ENCODE results near the gene PPM1D. TPM values are rescaled to one million over a fixed set of nuclear protein-coding genes. Genes with fewer than 3 reads are reported as not detected.
"Not testable (repeated sequence)": the region's sequence is repeated elsewhere in the genome, so short reads cannot be mapped to it uniquely, and the experiment has no call there.

Gene PPM1D
- total RNA-seq (2022) (17.9 and 18.7 TPM in 2 replicates), Bru-seq, nascent RNA (percentile 74 among the genes with signal in this experiment), BruChase-seq, experiment 1, labeled RNA remaining after a 2-hour chase (percentile 72 among the genes with signal in this experiment), BruChase-seq, experiment 2, labeled RNA remaining after a 6-hour chase (percentile 58 among the genes with signal in this experiment)
- long read RNA-seq, full-length matches to known transcripts: 32 of 40 reads
- long read RNA-seq, partial matches to known transcripts: 4 of 40 reads
- long read RNA-seq, other reads (novel, unspliced or antisense): 4 of 40 reads

DNA sequence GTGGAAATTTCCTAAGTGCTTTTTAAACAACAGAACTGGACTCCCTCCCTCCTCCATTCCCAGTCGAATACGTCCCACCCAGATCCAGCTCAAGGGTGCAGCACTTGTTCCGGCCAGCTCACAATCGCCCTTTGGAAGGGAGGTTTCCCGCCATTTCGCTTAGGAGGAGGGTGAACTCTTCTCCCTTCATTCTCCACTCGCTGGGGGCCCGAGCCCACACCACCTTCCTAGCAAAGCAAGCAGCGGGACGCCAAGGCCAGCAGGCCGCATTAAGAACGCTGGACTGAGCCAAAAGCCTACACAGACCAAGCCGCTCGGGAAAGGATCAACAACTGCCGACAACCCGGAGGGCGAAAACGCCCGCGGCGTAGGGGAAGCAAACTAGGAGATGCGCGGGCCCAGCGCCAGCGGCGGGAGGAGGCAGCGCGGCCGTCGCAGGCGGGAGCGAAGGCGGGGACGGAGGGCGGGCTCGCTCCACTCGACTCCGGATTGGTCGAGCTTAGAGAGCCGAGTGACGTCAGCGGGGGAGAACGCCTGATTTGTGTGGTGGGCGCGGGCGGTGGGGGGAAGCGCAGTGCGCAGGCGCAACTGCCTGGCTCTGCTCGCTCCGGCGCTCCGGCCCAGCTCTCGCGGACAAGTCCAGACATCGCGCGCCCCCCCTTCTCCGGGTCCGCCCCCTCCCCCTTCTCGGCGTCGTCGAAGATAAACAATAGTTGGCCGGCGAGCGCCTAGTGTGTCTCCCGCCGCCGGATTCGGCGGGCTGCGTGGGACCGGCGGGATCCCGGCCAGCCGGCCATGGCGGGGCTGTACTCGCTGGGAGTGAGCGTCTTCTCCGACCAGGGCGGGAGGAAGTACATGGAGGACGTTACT lies at the start of gene PPM1D:
PPM1D (plus strand) TSS at position 574 of the 870 bp plus-strand sequence; CDS start at position 796, 222 bp downstream.
- Histone ChIP-seq H3K4me3 (ENCODE audit: low read depth, low read length) (peak within 1 kb of the TSS; percentile 88), H3K36me3 (ENCODE audit: control insufficient read depth, insufficient read depth, low read length) (no peaks in the 10 kb centered on the region), H3K9me3 (no peaks in the 10 kb centered on the region), H3K27me3 (replicated peaks; ENCODE audit: control insufficient read depth, insufficient read depth, low read length) (no peaks in the 10 kb centered on the region), H3K4me1 (0 out of 2 replicates have a peak, but pooled peaks cover under 1% of the 10 kb centered on the region)
- peak; percentile 99 for DNase-seq
- H3K4me3 Mint-ChIP-seq (ENCODE audit: unreplicated experiment): peak within 1 kb of the TSS; percentile 97
- intact Hi-C loops (cut with micrococcal nuclease; ENCODE audit: unreplicated experiment): loop anchor here (2.0 to 5.0 kb wide), 2 partner anchors 37 to 77 kb away; partner anchors contain the start of gene BCAS3
- peaks cover 23% of the 10 kb centered on the region for H3K4me1 Mint-ChIP-seq (ENCODE audit: low read depth, unreplicated experiment)
- H3K36me3 Mint-ChIP-seq (ENCODE audit: insufficient read depth, unreplicated experiment): peaks cover 19% of the 10 kb centered on the region
- BruUV-seq (replicated peaks): no TSS peak
- ChIA-PET CTCF (interaction anchor here (0.6 to 2.5 kb wide), 12 partner anchors 9 to 369 kb away, joined by 3 to 36 read pairs (median 4); partner anchors contain the start of gene APPBP2), POLR2A (interaction anchor here (0.5 to 2.0 kb wide), 18 partner anchors 8 to 641 kb away, joined by 3 to 18 read pairs (median 6); partner anchors contain the start of genes APPBP2, BCAS3 and USP32)
- TF ChIP-seq, protein P1, sequence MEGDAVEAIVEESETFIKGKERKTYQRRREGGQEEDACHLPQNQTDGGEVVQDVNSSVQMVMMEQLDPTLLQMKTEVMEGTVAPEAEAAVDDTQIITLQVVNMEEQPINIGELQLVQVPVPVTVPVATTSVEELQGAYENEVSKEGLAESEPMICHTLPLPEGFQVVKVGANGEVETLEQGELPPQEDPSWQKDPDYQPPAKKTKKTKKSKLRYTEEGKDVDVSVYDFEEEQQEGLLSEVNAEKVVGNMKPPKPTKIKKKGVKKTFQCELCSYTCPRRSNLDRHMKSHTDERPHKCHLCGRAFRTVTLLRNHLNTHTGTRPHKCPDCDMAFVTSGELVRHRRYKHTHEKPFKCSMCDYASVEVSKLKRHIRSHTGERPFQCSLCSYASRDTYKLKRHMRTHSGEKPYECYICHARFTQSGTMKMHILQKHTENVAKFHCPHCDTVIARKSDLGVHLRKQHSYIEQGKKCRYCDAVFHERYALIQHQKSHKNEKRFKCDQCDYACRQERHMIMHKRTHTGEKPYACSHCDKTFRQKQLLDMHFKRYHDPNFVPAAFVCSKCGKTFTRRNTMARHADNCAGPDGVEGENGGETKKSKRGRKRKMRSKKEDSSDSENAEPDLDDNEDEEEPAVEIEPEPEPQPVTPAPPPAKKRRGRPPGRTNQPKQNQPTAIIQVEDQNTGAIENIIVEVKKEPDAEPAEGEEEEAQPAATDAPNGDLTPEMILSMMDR (IDR thresholded peaks at IDR 0.05; ENCODE audit: insufficient read depth in 1 of 2, low read depth in 1 of 2, low read length in 1 of 2, severe bottlenecking in 1 of 2, unreplicated experiment in 1 of 2): no peak
- H3K9me3 Mint-ChIP-seq (ENCODE audit: unreplicated experiment): no peaks in the 10 kb centered on the region
- H3K27ac Mint-ChIP-seq (ENCODE audit: unreplicated experiment): peak within 1 kb of the TSS; percentile 98
- no peaks in the 10 kb centered on the region for H3K27me3 Mint-ChIP-seq (ENCODE audit: insufficient read depth, unreplicated experiment)

DNA sequence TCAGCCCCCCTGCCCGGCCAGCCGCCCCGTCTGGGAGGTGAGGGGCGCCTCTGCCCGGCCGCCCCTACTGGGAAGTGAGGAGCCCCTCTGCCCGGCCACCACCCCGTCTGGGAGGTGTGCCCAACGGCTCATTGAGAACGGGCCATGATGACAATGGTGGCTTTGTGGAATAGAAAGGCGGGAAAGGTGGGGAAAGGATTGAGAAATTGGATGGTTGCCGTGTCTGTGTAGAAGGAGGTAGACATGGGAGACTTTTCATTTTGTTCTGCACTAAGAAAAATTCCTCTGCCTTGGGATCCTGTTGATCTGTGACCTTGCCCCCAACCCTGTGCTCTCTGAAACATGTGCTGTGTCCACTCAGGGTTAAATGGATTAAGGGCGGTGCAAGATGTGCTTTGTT lies 47.7 kb upstream of the PPM1D start:
- CTCF ChIA-PET; H3K4me1 ChIP-seq; H3K4me3 ChIP-seq (ENCODE audit: low read depth, low read length); BruUV-seq (replicated peaks); H3K27ac Mint-ChIP-seq (ENCODE audit: unreplicated experiment); H3K27me3 Mint-ChIP-seq (ENCODE audit: insufficient read depth, unreplicated experiment); DNase-seq; H3K9me3 ChIP-seq; H3K36me3 ChIP-seq (ENCODE audit: control insufficient read depth, insufficient read depth, low read length); H3K4me3 Mint-ChIP-seq (ENCODE audit: unreplicated experiment); H3K27me3 ChIP-seq (replicated peaks; ENCODE audit: control insufficient read depth, insufficient read depth, low read length); H3K36me3 Mint-ChIP-seq (ENCODE audit: insufficient read depth, unreplicated experiment); H3K4me1 Mint-ChIP-seq (ENCODE audit: low read depth, unreplicated experiment); intact Hi-C loops (cut with micrococcal nuclease; ENCODE audit: unreplicated experiment); POLR2A ChIA-PET: not testable (repeated sequence)
- peaks cover 17% of the 10 kb centered on the region for H3K9me3 Mint-ChIP-seq (ENCODE audit: unreplicated experiment)

GRCh38 chr17:60554377-60554788 lies 45.6 kb upstream of the PPM1D start:
- Histone ChIP-seq H3K4me3 (ENCODE audit: low read depth, low read length) (no peak overlapping the region), H3K27me3 (replicated peaks; ENCODE audit: control insufficient read depth, insufficient read depth, low read length) (no peaks in the 10 kb centered on the region), H3K36me3 (ENCODE audit: control insufficient read depth, insufficient read depth, low read length) (no peaks in the 10 kb centered on the region), H3K9me3 (peaks cover 21% of the 10 kb centered on the region), H3K4me1 (no peaks in the 10 kb centered on the region)
- ChIA-PET CTCF (no interaction called here), POLR2A (no interaction called here)
- DNase-seq: no peak
- peaks cover 36% of the 10 kb centered on the region for H3K9me3 Mint-ChIP-seq (ENCODE audit: unreplicated experiment)
- H3K4me1 Mint-ChIP-seq (ENCODE audit: low read depth, unreplicated experiment): no peaks in the 10 kb centered on the region
- intact Hi-C loops (cut with micrococcal nuclease; ENCODE audit: unreplicated experiment): no loop called here
- TF ChIP-seq, protein P1 (IDR thresholded peaks at IDR 0.05; ENCODE audit: insufficient read depth in 1 of 2, low read depth in 1 of 2, low read length in 1 of 2, severe bottlenecking in 1 of 2, unreplicated experiment in 1 of 2): no peak
- H3K27ac Mint-ChIP-seq (ENCODE audit: unreplicated experiment): no peak overlapping the region
- H3K4me3 Mint-ChIP-seq (ENCODE audit: unreplicated experiment): no peak overlapping the region
- H3K36me3 Mint-ChIP-seq (ENCODE audit: insufficient read depth, unreplicated experiment): peaks cover 6% of the 10 kb centered on the region
- BruUV-seq (replicated peaks): no TSS peak
- no peaks in the 10 kb centered on the region for H3K27me3 Mint-ChIP-seq (ENCODE audit: insufficient read depth, unreplicated experiment)
